Right kidney (tissue), 9 donors: ENCODE data around the gene TFDP2.
A peak's percentile ranks its signal among the peaks of the same experiment; 100 is the strongest.
"Not testable (repeated sequence)": the region's sequence is repeated elsewhere in the genome, so short reads cannot be mapped to it uniquely, and the experiment has no call there.

Source experiments
- DNase-seq: peaks from one replicate; pipeline ENCODE4 v3.0.0-alpha.2; 2016
- long read RNA-seq, 8 donors: transcript quantifications; one replicate each; lab custom pipeline, GENCODE V29; 2026

TFDP2 gene, protein sequence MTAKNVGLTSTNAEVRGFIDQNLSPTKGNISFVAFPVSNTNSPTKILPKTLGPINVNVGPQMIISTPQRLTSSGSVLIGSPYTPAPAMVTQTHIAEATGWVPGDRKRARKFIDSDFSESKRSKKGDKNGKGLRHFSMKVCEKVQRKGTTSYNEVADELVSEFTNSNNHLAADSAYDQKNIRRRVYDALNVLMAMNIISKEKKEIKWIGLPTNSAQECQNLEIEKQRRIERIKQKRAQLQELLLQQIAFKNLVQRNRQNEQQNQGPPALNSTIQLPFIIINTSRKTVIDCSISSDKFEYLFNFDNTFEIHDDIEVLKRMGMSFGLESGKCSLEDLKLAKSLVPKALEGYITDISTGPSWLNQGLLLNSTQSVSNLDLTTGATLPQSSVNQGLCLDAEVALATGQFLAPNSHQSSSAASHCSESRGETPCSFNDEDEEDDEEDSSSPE
- long read RNA-seq, donor 1, partial matches to known transcripts: 5 of 8 reads
- long read RNA-seq, donor 1, other reads (novel, unspliced or antisense): 0 of 8 reads
- long read RNA-seq, donor 2, partial matches to known transcripts: 0 of 2 reads
- long read RNA-seq, donor 2, other reads (novel, unspliced or antisense): 0 of 2 reads
- long read RNA-seq, donor 3, partial matches to known transcripts: 0 of 3 reads
- long read RNA-seq, donor 3, other reads (novel, unspliced or antisense): 0 of 3 reads
- long read RNA-seq, donor 4, full-length matches to known transcripts: 3 of 3 reads
- long read RNA-seq, donor 4, partial matches to known transcripts: 0 of 3 reads
- long read RNA-seq, donor 4, other reads (novel, unspliced or antisense): 0 of 3 reads
- long read RNA-seq, donor 5, full-length matches to known transcripts: 5 of 5 reads
- long read RNA-seq, donor 5, partial matches to known transcripts: 0 of 5 reads
- long read RNA-seq, donor 5, other reads (novel, unspliced or antisense): 0 of 5 reads
- long read RNA-seq, donor 6, full-length matches to known transcripts: 3 of 3 reads
- long read RNA-seq, donor 6, partial matches to known transcripts: 0 of 3 reads
- long read RNA-seq, donor 6, other reads (novel, unspliced or antisense): 0 of 3 reads
- long read RNA-seq, donor 7, full-length matches to known transcripts: 11 of 11 reads
- long read RNA-seq, donor 7, partial matches to known transcripts: 0 of 11 reads
- long read RNA-seq, donor 7, other reads (novel, unspliced or antisense): 0 of 11 reads
- long read RNA-seq, donor 8, full-length matches to known transcripts: 5 of 5 reads
- long read RNA-seq, donor 8, partial matches to known transcripts: 0 of 5 reads
- long read RNA-seq, donor 8, other reads (novel, unspliced or antisense): 0 of 5 reads

DNA sequence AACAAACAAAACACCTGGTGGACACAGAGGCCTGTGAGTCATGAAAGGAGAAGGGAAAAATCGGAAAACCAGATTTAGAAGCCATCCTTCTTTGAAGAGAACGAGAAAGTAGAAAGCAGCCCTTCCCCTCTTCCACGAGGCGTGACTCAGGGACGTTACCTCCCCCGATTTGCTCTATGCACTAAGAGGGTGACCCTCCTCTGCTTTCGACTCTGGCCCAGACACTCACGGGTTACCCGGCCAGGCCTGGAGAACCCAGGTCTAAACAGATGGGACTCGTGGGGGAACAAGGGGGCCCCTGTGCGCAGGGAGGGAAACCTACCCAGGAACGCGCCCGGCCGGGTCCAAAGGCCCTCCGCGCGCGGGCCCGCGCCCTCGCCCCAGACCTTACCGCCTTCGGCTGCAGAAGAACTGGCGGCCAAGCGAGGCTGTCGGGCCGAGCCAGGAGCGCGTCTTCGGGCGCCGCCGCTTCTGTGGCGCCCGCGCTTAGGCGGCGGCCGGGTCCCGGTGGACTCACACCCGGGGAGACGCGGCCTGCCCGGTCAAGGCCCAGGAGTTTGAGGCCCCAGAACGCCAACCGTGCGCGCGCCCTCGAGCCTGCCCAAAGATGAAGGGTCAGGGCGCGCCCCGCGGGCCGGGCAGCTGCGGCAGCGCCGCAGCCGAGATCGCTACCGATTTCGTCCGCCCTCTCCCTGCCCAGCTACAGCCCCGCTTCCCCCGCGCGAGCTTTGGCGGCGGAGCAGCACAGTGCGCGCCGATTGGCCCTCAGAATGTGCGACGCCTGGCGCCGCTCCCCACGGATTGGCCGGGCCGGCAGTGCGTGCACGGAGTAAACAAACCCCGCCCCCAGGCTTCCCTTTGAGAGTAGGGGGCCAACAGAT is at the start of gene TFDP2:
Gene TFDP2, minus strand, starts transcription at position 753 of the 881 bp plus-strand sequence. CDS start 47,795 bp downstream, outside the sequence.
- peak; percentile 97 for DNase-seq

DNA sequence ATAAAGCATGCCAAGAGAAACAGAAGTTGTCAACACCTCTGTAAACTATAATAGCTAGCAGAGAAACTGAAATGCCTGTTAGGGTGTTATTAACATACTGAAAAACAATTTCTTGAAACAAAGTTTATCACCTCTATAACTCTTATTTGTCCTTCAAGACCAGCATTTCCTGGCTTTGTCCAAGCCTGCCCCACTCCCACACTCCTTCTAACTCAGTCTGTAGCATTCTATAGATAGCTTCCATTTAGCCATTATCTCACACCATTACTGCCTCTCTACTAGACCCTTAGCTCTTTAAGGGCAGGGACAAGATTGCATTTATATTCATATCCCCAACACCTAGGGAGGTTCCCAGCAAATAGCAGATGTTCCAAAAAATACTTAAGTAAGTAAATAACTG is 39.5 kb upstream of the TFDP2 start:
- no peak for DNase-seq

DNA sequence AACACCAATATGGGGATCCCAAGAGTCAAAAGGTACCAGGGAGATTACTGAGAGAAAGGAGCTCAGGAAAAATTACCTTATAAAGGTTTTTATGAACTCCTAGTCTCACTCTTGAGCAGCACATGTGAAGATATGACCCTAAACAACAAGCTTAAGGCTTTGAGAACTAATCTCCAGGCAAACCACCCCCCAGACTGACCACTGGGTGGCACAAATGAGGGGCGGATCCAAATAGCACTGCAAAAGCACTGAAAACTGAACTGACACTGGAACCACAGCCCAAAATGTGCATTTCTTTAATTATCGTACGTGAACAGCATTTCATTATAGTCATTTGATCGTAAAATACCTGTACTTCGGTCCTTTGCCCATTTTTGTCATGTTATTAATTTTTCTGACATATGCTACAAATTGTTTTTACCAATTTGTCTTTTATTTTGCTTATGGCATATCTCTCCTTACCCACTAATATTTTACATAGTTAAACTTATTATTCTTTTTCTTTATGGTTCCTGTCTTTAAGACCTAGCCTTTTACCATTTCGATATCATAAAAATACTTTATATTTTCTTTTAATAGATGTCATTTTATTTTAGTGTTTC is 31.5 kb upstream of the TFDP2 start:
- no peak for DNase-seq

DNA sequence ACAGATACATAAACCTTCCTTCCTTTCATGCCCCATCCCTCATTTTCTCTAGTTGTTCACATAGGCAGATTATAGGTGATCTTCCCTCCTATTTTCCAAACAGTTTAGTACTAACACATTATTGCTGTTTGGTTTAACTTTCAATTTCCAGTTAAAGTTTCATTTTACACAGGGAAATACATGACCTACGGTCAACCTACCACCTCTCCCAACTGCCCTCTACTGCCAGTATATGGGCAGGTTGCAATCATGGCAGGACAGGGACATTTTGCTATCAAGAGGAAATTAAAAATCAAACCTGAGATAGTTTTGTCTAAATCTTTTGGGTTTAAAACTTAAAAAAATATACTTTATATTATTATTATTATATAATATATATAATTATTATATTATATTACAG is 26.1 kb upstream of the TFDP2 start:
- DNase-seq: no peak

DNA sequence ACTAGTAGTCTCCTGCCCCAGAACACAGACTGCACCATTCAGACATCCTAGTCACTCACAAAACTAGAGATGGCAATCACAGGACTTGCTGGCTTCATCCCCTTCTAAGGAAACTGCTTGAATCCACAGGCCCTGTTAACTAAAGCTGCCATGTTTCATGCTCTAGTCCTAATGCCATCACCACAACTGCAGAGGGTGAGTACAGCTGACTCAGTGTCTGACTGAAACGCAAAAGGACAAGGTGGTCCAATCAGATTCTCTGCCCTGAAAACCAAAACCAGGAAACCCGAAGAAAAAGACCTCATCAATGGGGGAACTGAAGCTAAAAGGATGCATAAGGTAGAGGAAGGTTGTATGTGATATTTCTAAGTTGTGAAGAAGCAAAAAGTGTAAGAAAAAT is 25.2 kb upstream of the TFDP2 start:
- no peak for DNase-seq

DNA sequence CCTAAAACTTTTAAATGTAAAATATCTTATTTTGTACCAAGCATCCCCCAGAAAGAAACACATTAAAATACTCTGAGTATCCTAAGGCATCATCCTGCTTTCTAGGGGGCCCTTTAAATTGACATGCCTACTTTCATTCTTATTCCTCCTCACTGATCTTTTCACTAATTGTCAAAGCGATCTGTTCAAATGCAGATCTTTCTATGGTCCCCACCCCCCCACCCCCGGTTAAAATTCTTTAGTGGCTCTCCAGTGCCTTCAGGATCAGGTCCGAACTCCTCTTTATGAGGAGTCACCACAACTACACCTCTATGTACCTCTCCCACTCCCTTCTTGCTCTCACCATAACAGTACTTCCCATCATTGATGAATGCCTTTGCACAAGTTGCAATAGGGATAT is 19.2 kb upstream of the TFDP2 start:
- no peak for DNase-seq

DNA sequence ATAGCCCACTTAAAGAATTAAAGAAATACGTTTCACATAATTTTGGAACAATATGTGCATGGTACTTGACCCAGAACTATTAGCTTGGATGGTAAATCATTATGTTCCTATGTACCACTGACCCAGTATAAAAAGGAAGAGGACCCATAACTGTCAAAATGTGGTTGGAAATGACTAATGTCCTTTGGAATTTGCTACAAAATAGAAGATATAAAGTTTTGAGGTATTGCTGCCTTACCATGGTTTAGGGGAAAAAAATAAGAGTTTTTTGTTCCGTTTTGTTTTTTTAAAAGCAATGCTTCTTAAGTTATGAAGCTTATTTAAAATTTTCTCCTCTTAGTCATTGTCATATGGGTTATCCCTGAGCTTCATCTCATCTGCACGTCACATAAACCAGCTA is 15.8 kb upstream of the TFDP2 start:
- no peak for DNase-seq

DNA sequence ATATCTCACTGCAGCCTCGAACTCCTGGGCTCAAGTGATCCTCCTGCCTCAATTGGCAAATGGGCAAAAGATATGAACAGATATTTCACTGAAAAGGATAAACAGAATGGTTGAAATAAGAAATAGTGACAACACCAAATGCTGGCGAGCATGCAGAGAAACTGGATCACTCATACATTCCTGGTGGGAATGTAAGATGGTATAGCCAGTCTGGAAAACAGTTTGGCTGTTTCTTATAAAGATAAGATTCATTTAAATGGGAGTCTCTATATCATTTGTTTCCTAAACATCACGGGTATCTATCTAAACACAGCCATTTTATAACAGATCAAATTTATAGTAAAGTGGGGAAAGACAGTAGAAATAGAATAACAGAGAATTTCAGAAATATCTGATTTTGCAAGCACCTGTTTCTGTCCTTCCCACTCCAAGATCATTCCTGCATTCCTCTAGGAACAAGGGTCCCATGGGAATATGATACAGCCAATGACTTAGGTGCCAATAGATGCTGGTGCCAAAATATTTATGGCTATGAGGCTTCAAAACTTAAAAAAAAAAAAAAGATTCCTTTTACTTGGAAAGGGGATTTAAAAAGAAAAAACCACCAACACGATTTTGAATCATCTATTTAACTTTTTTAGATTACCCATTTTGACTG is 9.9 kb upstream of the TFDP2 start:
- no peak for DNase-seq

DNA sequence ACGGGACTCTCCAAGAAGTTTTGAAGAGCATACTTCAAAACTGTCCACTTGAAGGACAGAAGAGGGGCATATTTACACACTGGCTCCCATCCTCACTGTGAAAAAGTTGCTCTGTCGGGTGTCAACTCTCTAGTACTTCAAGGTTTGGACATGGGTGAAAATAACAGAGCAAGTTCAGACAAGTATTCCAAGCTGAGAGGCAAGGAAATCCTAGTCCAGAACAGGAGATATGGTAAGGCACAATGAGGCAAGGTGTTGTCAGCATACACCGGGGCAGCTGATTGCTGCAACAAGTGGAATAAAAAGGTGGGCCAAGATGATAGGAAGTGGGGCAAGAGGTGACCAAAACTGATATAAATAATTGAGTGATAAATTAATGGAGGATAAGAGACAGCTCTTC is 4.8 kb upstream of the TFDP2 start:
- no peak for DNase-seq

DNA sequence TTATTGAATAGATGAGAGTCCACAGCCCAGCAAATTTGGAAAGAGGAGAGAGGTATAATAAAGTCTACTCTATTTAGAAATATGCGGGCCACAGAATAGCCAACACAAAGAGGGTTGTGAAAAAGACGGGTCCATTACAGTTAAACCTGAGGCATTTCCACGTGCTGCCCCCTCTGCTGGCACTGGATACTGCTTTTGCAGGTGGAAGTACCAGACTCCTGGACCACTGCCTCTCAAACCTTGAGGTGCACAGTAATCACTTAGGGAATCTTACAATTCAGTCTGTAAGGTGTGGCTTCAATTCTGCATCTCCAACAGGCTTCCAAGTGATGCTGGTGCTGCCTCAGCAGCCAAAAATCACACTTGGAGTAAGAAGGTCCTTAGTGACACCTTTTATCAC is 3.0 kb upstream of the TFDP2 start:
- no peak for DNase-seq

DNA sequence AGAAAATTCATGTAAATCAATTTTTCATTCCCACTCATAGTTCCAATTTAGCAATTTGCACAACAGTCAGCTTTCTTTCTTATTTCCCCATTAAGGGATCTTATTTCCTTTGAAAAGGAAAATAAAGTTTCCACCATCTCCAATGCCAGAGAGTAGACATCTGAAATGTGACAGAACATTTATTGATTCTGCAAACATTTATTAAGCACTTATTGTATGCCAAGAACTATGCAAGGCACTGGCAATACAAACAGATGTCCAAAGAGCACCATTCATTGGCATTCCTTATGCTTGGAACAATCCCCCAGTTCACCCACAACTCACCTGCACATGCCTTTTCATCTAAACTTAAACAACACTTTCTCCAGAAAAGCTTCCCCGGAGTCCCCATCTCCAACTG is 2.5 kb upstream of the TFDP2 start:
- no peak for DNase-seq

DNA sequence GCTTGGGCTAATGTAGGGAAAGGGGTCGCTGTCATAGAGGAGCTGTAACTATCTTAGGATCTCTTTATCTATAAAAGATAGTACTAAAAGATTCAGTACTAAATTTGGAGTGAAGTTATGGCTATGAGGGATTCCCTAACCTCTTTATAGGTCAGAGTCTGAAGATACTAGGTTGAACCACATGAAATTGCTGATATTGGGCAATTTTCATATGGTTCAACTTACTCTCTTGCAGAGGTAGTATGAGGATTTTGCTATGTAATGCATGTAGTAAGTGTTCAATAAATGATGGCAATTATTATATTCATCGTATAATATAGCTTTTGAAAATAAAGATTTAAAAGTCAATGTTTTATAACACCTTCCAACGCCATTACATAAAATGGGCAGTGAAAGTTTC is 1.9 kb upstream of the TFDP2 start:
- DNase-seq: no peak

DNA sequence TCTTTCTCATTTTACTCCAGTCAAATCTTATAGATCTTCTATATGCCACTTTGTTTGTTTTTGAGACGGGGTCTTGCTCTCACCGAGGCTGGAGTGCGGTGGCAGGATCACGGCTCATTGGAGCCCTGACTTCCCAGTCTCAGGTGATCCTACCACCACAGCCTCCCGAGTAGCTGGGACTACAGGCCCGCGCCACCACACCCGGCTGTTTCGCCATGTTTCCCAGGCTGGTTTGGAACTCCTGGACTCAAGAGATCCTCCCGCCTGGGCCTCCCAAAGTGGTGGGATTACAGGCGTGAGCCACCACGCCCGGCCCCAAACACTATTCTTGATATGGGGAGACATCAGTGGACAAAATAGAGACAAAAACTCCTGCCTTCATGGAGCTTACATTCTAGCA is 927 bp upstream of the TFDP2 start:
- DNase-seq: no peak

DNA sequence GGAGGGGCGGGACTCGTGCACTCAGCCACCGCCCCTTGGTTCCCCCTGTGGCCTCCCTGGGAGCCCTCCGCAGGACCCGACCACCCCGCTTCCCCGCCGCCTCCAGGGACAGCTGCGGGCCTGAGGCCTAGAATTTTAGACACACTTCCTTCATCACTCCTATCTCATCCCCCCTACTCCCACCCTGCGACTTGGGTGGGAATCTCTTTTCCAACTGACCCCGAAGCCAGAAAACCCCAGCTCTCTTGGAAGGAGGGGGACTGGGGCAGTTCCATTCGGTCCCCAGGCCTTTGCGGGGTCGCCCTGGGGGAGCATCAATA is 289 bp upstream of the TFDP2 start:
- DNase-seq: no peak

DNA sequence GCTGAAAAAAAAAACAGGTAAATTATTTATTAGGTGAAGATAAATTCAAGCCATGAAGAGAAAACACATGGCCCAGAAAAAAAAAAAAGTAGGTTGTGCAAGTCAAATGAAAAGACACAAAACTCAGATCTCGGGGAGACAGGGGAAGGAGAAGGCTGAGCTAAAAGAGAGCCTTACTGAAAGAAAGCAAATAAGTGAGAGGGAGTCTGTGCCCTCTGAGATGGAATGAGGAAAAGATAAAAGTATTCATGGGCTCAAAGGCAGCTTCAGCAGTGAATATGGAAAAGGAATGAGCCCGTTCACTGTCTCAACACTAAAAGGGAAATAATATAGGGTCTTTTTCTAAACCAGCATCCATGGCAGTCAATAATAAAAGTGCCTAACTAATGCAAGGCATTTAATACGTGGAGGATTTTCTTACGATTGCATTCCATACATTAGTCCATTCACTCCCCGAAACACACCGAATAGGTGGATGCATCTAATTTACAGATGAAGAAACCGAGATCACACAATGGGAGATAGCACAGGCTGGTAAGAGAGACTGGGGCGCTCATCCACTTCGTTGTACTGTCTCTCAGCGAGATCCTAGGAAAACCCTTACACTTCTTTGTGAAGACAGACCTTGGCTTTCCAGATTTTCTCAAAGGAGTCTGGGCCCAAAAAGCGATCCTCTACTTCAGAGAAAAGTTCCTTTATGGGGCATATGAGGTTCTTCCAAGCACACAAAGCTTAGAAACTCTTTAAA is 1.1 kb downstream of the TFDP2 start:
- DNase-seq: no peak

DNA sequence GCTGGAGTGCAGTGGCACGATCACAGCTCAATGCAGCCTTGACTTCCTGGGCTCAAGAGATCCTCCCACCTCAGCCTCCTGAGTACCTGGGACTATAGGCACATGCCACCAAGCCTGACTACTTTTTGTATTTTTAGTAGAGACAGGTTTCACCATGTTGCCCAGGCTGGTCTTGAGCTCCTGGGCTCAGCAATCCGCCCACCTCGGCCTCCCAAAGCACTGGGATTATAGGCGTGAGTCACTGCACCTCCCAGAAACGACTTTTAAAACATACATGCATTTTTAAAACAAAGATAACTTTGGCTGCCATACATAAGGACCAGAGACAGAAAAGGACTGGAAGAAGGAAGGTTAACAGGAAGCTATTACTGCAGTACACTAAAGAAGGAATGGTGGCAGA is 4.8 kb downstream of the TFDP2 start:
- DNase-seq: not testable (repeated sequence)

DNA sequence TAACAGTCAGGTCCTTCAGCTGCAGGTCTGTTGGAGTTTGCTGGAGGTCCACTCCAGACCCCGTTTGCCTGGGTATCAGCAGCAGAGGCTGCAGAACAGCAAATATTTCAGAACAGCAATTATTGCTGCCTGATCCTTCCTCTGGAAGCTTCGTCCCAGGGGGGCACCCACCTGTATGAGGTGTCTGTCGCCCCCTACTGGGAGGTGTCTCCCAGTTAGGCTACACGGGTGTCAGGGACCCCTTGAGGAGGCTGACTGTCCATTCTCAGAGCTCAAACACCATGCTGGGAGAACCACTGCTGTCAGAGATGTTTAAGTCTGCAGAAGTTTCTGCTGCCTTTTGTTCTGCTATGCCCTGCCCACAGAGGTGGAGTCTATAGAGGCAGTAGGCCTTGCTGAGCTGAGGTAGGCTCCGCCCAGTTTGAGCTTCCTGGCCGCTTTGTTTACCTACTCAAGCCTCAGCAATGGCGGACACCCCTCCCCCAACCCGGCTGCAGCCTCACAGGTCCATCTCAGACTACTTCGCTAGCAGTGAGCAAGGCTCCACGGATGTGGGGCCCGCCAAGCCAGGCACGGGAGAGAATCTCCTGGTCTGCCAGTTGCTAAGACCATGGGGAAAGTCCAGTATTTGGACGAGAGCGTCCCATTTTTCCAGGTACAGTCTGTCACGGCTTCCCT is 8.6 kb downstream of the TFDP2 start:
- DNase-seq: not testable (repeated sequence)

DNA sequence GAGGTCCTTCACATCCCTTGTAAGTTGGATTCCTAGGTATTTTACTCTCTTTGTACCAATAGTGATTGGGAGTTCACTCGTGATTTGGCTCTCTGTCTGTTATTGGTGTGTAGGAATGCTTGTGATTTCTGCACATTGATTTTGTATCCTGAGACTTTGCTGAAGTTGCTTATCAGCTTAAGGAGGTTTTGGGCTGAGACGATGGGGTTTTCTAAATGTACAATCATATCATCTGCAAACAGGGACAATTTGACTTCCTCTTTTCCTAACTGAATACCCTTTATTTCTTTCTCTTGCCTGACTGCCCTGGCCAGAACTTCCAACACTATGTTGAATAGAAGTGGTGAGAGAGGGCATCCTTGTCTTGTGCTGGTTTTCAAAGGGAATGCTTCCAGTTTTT is 12.3 kb downstream of the TFDP2 start:
- DNase-seq: not testable (repeated sequence)

DNA sequence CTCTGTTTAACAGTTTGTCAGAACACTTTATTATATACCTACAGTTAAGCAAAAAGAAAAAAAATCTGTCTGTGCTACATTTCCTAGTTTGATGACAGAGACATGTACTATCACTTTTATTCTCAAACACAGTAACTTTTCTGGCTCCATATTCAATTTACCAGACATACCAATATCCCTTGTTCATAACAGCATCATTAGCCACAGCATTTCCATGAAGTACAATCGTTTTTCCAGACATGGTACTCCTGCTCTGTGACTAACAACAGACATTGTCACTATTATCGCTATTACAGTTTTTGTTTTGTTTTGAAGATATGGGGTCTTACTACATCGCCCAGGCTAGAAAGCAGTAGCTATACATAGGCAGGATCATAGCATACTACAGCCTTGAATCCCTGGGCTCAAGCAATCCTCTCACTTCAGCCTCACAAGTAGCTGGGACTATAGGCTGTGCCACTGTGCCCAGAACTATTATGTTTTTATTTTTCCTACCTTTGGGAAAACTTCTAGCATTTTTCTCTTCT is 14.5 kb downstream of the TFDP2 start:
- no peak for DNase-seq
